Neural cell (in vitro differentiated cells): ENCODE measurements around the gene CAPN5. TPM values are rescaled to one million over a fixed set of nuclear protein-coding genes. Genes with fewer than 3 reads are reported as not detected.

ENCODE experiments used
- H2AFZ ChIP-seq: fragments of 200-600, 300-800 bp; sonication (generic), shearing (Covaris generic); 2 replicates; pipeline ENCODE4 v1.6.0; 2014; ENCODE audit warnings: low read depth, mild to moderate bottlenecking, antibody characterized with exemption, low read length, moderate library complexity
- H3F3A ChIP-seq: fragments of 200-600 bp; shearing (Covaris generic); 2 replicates; pipeline ENCODE4 v1.6.1; 2016; ENCODE audit warnings: mild to moderate bottlenecking, moderate library complexity, mixed read lengths, antibody characterized with exemption, low read length; ENCODE audit not compliant: insufficient read depth, poor library complexity, severe bottlenecking
- H3K27ac ChIP-seq: fragments of 200-600, 300-800 bp; sonication (generic), shearing (Covaris generic); 2 replicates; pipeline ENCODE4 v1.5.1; 2014; ENCODE audit warnings: mild to moderate bottlenecking, low read length, moderate library complexity
- H3K27me3 ChIP-seq: fragments of 300-800, 200-600 bp; sonication (generic), shearing (Covaris generic); 2 replicates; pipeline ENCODE4 v1.6.0; 2014; ENCODE audit warnings: mild to moderate bottlenecking, low read depth, low read length, moderate library complexity; ENCODE audit not compliant: insufficient read depth
- H3K36me3 ChIP-seq: fragments of 300-800, 200-600 bp; sonication (generic), shearing (Covaris generic); 2 replicates; pipeline ENCODE4 v1.5.1; 2014; ENCODE audit warnings: mild to moderate bottlenecking, antibody characterized with exemption, low read length, moderate library complexity; ENCODE audit not compliant: insufficient read depth
- H3K4me2 ChIP-seq: fragments of 300-800, 200-600 bp; sonication (generic), shearing (Covaris generic); 2 replicates; pipeline ENCODE4 v1.6.0; 2014; ENCODE audit warnings: mild to moderate bottlenecking, low read length
- H3K4me3 ChIP-seq: fragments of 300-800, 200-600 bp; sonication (generic), shearing (Covaris generic); 2 replicates; pipeline ENCODE4 v1.5.1; 2014; ENCODE audit warnings: mild to moderate bottlenecking, low read length, moderate library complexity
- H3K79me2 ChIP-seq: fragments of 200-600 bp; shearing (Covaris generic); replicated peaks from 2 replicates; pipeline ENCODE4 v1.6.0; 2014; ENCODE audit warnings: mild to moderate bottlenecking, low read length, moderate library complexity; ENCODE audit not compliant: insufficient read depth
- H3K9ac ChIP-seq: fragments of 300-800, 200-600 bp; sonication (generic), shearing (Covaris generic); 2 replicates; pipeline ENCODE4 v1.6.1; 2016; ENCODE audit warnings: mild to moderate bottlenecking, low read length, mixed read lengths
- H3K9me2 ChIP-seq: fragments of 200-600 bp; shearing (Covaris generic); 2 replicates; pipeline ENCODE4 v1.6.1; 2016; ENCODE audit warnings: mild to moderate bottlenecking, low read length, mixed read lengths; ENCODE audit not compliant: insufficient read depth
- H3K9me3 ChIP-seq: fragments of 200-600, 300-800 bp; sonication (generic), shearing (Covaris generic); 2 replicates; pipeline ENCODE4 v1.6.1; 2016; ENCODE audit warnings: mild to moderate bottlenecking, mixed run types, low read length, moderate library complexity, mixed read lengths
- H4K20me1 ChIP-seq: fragments of 200-600 bp; shearing (Covaris generic); 2 replicates; pipeline ENCODE4 v1.6.1; 2016; ENCODE audit warnings: mild to moderate bottlenecking, mixed run types; ENCODE audit not compliant: insufficient read depth
- CTCF ChIP-seq: fragments of 450-650 bp; IDR thresholded peaks from 2 replicates; pipeline ENCODE4 v1.5.1; 2014; ENCODE audit warnings: antibody characterized with exemption, mild to moderate bottlenecking, moderate library complexity; ENCODE audit not compliant: poor library complexity, severe bottlenecking
- EP300 ChIP-seq: fragments of 450-650 bp; conservative IDR thresholded peaks from 2 replicates; pipeline ENCODE4 v1.6.1; 2014; ENCODE audit warnings: antibody characterized with exemption, mild to moderate bottlenecking, moderate library complexity; ENCODE audit not compliant: poor library complexity, severe bottlenecking
- EZH2 ChIP-seq: fragments of 200-600, 300-800 bp; shearing (Covaris generic), sonication (generic); IDR thresholded peaks from 2 replicates; pipeline ENCODE4 v1.6.1; 2014; ENCODE audit warnings: antibody characterized with exemption, low read length, borderline replicate concordance, mild to moderate bottlenecking; ENCODE audit not compliant: insufficient read depth, poor library complexity, severe bottlenecking
- MXI1 ChIP-seq: fragments of 450-650 bp; conservative IDR thresholded peaks from 2 replicates; pipeline ENCODE4 v1.6.1; 2014; ENCODE audit warnings: antibody characterized with exemption, mild to moderate bottlenecking; ENCODE audit not compliant: poor library complexity, severe bottlenecking
- POLR2AphosphoS5 ChIP-seq: IDR thresholded peaks from 2 replicates; pipeline ENCODE4 v1.6.1; 2012
- RAD21 ChIP-seq: fragments of 450-650 bp; conservative IDR thresholded peaks from 2 replicates; pipeline ENCODE4 v1.6.1; 2014; ENCODE audit warnings: antibody characterized with exemption, mild to moderate bottlenecking, moderate library complexity
- REST ChIP-seq: IDR thresholded peaks from 2 replicates; pipeline ENCODE4 v1.6.1; 2012; ENCODE audit warnings: borderline replicate concordance
- SMC3 ChIP-seq: fragments of 450-650 bp; conservative IDR thresholded peaks from 2 replicates; pipeline ENCODE4 v1.6.1; 2014; ENCODE audit warnings: antibody characterized with exemption, mild to moderate bottlenecking, moderate library complexity; ENCODE audit not compliant: poor library complexity
- TAF1 ChIP-seq: IDR thresholded peaks from 2 replicates; pipeline ENCODE4 v1.6.1; 2012; ENCODE audit warnings: low read depth
- polyA plus RNA-seq: library from polyadenylated mRNA; depleted of rRNA; stranded (reverse); fragments of >200 nt; gene quantifications from 2 replicates; pipeline ENCODE4 v1.2.3, GENCODE V29; 2014

Gene CAPN5
- polyA plus RNA-seq, 1 donor from 2014 or later = 20.5 TPM

- no peaks in the 10 kb centered on the region for H3F3A ChIP-seq
- no peaks in the 10 kb centered on the region for H3K36me3 ChIP-seq
- no peaks in the 10 kb centered on the region for H3K27me3 ChIP-seq
- H3K4me2 ChIP-seq = no peak overlapping the region
- H3K79me2 ChIP-seq = no peaks in the 10 kb centered on the region
- no peaks in the 10 kb centered on the region for H3K9me2 ChIP-seq
- no peak overlapping the region for H2AFZ ChIP-seq
- H3K9ac ChIP-seq = no peak overlapping the region
- H3K9me3 ChIP-seq = no peaks in the 10 kb centered on the region
- H3K4me3 ChIP-seq = no peak overlapping the region
- H3K27ac ChIP-seq = no peak overlapping the region
- TF ChIP-seq EZH2 = no peak
- TF ChIP-seq TAF1 = no peak
- no peak for TF ChIP-seq SMC3
- no peak for TF ChIP-seq POLR2AphosphoS5
- TF ChIP-seq EP300 = no peak
- TF ChIP-seq MXI1 = no peak
- no peak for TF ChIP-seq REST
- no peak for TF ChIP-seq CTCF
- TF ChIP-seq RAD21 = no peak
- no peaks in the 10 kb centered on the region for H4K20me1 ChIP-seq
Observed at GRCh38 chr11:77071671-77072605, 5.2 kb downstream of the CAPN5 start.

GRCh38 chr11:77072851-77073327, 6.1 kb downstream of the CAPN5 start:
- no peaks in the 10 kb centered on the region for H3K27me3 ChIP-seq
- H3K9ac ChIP-seq = no peak overlapping the region
- H3K4me2 ChIP-seq = no peak overlapping the region
- H3K9me3 ChIP-seq = peaks cover 1% of the 10 kb centered on the region
- H3K9me2 ChIP-seq = no peaks in the 10 kb centered on the region
- H3F3A ChIP-seq = no peaks in the 10 kb centered on the region
- no peaks in the 10 kb centered on the region for H4K20me1 ChIP-seq
- H3K27ac ChIP-seq = no peak overlapping the region
- H3K4me3 ChIP-seq = no peak overlapping the region
- H3K36me3 ChIP-seq = no peaks in the 10 kb centered on the region
- no peak overlapping the region for H2AFZ ChIP-seq
- H3K79me2 ChIP-seq = no peaks in the 10 kb centered on the region
- TF ChIP-seq REST (no peak), POLR2AphosphoS5 (no peak), RAD21 (no peak), MXI1 (no peak), CTCF (no peak), SMC3 (no peak), EZH2 (no peak), TAF1 (no peak), EP300 (no peak)
